GM12864 (cell line): Measurements from ENCODE around the gene CTNNBL1.
A peak's percentile ranks its signal among the peaks of the same experiment; 100 is the strongest.
"Not testable (repeated sequence)": the region's sequence is repeated elsewhere in the genome, so short reads cannot be mapped to it uniquely, and the experiment has no call there.

Source experiments
- DNase-seq: peaks from one replicate; pipeline ENCODE4 v3.0.0-alpha.2; 2011; ENCODE audit warnings: low read depth
- H3K4me3 ChIP-seq: 2 replicates; pipeline ENCODE4 v1.5.1; 2011; ENCODE audit warnings: mild to moderate bottlenecking, low read depth, low read length, control low read depth
- CTCF ChIP-seq: IDR thresholded peaks from 2 replicates; pipeline ENCODE4 v1.5.1; 2011; ENCODE audit warnings: low read depth, mild to moderate bottlenecking, moderate library complexity, low read length, control low read depth, inconsistent platforms; ENCODE audit errors: missing control alignments

CTNNBL1 gene

GRCh38 chr20:37849566-37849965 lies 155.7 kb downstream of the CTNNBL1 start:
- no peak overlapping the region for H3K4me3 ChIP-seq
- DNase-seq: no peak
- no peak for TF ChIP-seq CTCF

- no peak overlapping the region for H3K4me3 ChIP-seq
- no peak for TF ChIP-seq CTCF
- no peak for DNase-seq
Measured at GRCh38 chr20:37850036-37850592, 156.3 kb downstream of the CTNNBL1 start.

- TF ChIP-seq CTCF: no peak
- no peak for DNase-seq
- H3K4me3 ChIP-seq: no peak overlapping the region
Measured at GRCh38 chr20:37850724-37851355, 157.0 kb downstream of the CTNNBL1 start.

- DNase-seq: no peak
- TF ChIP-seq CTCF: no peak
- no peak overlapping the region for H3K4me3 ChIP-seq
Measured at GRCh38 chr20:37852666-37853065, 158.8 kb downstream of the CTNNBL1 start.

GRCh38 chr20:37853823-37854375 lies 160.1 kb downstream of the CTNNBL1 start:
- peak; percentile 73 for DNase-seq
- no peak for TF ChIP-seq CTCF

GRCh38 chr20:37856034-37856433 lies 162.2 kb downstream of the CTNNBL1 start:
- DNase-seq: not testable (repeated sequence)

More at GRCh38 chr20:37853823-37854375, 160.1 kb downstream of the CTNNBL1 start:
- no peak overlapping the region for H3K4me3 ChIP-seq

GRCh38 chr20:37856932-37857660 lies 163.3 kb downstream of the CTNNBL1 start:
- DNase-seq: no peak
- TF ChIP-seq CTCF: no peak
- no peak overlapping the region for H3K4me3 ChIP-seq

More at GRCh38 chr20:37856034-37856433, 162.2 kb downstream of the CTNNBL1 start:
- not testable (repeated sequence) for H3K4me3 ChIP-seq
